Right lobe of liver (tissue), 6 donors: ENCODE results near the gene MCTP1. TPM values are rescaled to one million over a fixed set of nuclear protein-coding genes. Genes with fewer than 3 reads are reported as not detected.

Experiments
- ATAC-seq, 4 donors: fragments of 200-7000 bp; cut with Tn5 transposase; one replicate each; pipeline ENCODE4 v1.9.1; 2020; ENCODE audit warnings: mild to moderate bottlenecking in 4 of 4, moderate library complexity in 4 of 4
- DNase-seq, 3 donors: peaks; one replicate each; pipeline ENCODE4 v3.0.0-alpha.2; 2020
- H3K27ac ChIP-seq, 3 donors: fragments of 200-600 bp; one replicate each; pipeline ENCODE4 v1.8.0; 2022
- H3K27me3 ChIP-seq, 2 donors: fragments of 200-600 bp; one replicate each; pipeline ENCODE4 v1.8.0; 2022
- H3K36me3 ChIP-seq, 4 donors: fragments of 200-600 bp; sonication (generic) in 1 of 4; one replicate each; pipeline versions ENCODE4 v1.5.1 to v1.8.0; 2017 to 2022; ENCODE audit warnings: control low read depth in 1 of 4
- H3K4me1 ChIP-seq, 4 donors: fragments of 200-600 bp; sonication (generic) in 1 of 4; one replicate each; pipeline versions ENCODE4 v1.5.1 to v1.8.0; 2017 to 2022; ENCODE audit warnings: control low read depth in 1 of 4
- H3K4me3 ChIP-seq, 3 donors: fragments of 200-600 bp; one replicate each; pipeline ENCODE4 v1.8.0; 2022
- H3K9me3 ChIP-seq, 4 donors: fragments of 200-600 bp; sonication (generic) in 1 of 4; one replicate each; pipeline versions ENCODE4 v1.5.1 to v1.8.0; 2017 to 2022; ENCODE audit warnings: control low read depth in 1 of 4
- CTCF ChIP-seq, 4 donors: fragments of 200-600 bp in 3 of 4; fragments of 450-650 bp in 1 of 4; IDR thresholded peaks; one replicate each; pipeline versions ENCODE4 v1.5.1 to v1.8.0; 2016 to 2022; ENCODE audit warnings: antibody characterized with exemption in 4 of 4, mild to moderate bottlenecking in 2 of 4
- POLR2A ChIP-seq: fragments of 450-650 bp; IDR thresholded peaks from one replicate; pipeline ENCODE4 v1.6.1; 2017; ENCODE audit warnings: antibody characterized with exemption, mild to moderate bottlenecking
- WGBS: methylation state at CpG from one replicate; pipeline ENCODE4 v1.1.6; 2018; ENCODE audit warnings: low coverage, low lambda C conversion rate; ENCODE audit not compliant: insufficient coverage; ENCODE audit errors: missing lambda C conversion rate; 5-methylcytosine and 5-hydroxymethylcytosine counted together
- intact Hi-C, 2 donors: fragments of 100-400 bp; cut with DNase I; formaldehyde crosslinking; loops; one replicate each; pipeline versions ENCODE4 v1.11.2 to v1.14.1; 2022
- total RNA-seq, 6 experiments: library from RNA; depleted of rRNA in 2 of 6; stranded (reverse); fragments of >200 nt in 2 of 6; fragmentation: NEBNext Ultra II Directional in 3 of 6; extraction: Animal tissue kit (Norgen Biotek cat#: 25700) in 3 of 6; gene quantifications; one replicate each; pipeline versions ENCODE4 v1.1.0 to v1.2.4, GENCODE V29; 2016 to 2023
- donor health status: DM: no; HTN: yes; CAD: no.
- donor health status: DM: no; HTN: no; CAD: no.
- donor health status: DM: no; HTN: no; CAD: no.
- donor health status: DM: no; HTN: yes; CAD: no.
- donor health status: DM: no; HTN: yes; CAD: no.

Gene MCTP1
- total RNA-seq, 6 experiments from 2014 or later = 1.2 to 5.9 (median 3.5) TPM

GRCh38 chr5:94736498-94736897, 548.4 kb downstream of the MCTP1 start:
- Histone ChIP-seq H3K36me3 (peaks cover 0 to 1% (median 0%) of the 10 kb centered on the region in 4 donors), H3K27ac (no peak overlapping the region), H3K4me3 (no peak overlapping the region), H3K4me1 (no peaks in the 10 kb centered on the region), H3K27me3 (no peaks in the 10 kb centered on the region), H3K9me3 (no peaks in the 10 kb centered on the region)
- ATAC-seq = no peak
- 33% methylated on average over 1 of the region's 1 CpG for WGBS
- DNase-seq = no peak
- TF ChIP-seq POLR2A = no peak
- no peak for TF ChIP-seq CTCF (IDR thresholded peaks at IDR 0.05)
- intact Hi-C loops = no loop called here

GRCh38 chr5:94731471-94731870, 553.4 kb downstream of the MCTP1 start:
- Histone ChIP-seq H3K4me3 (no peak overlapping the region), H3K36me3 (no peaks in the 10 kb centered on the region), H3K9me3 (no peaks in the 10 kb centered on the region), H3K27ac (no peak overlapping the region), H3K4me1 (no peaks in the 10 kb centered on the region), H3K27me3 (no peaks in the 10 kb centered on the region)
- intact Hi-C loops = no loop called here
- ATAC-seq (no peak), DNase-seq (no peak)
- 5% methylated on average over 1 of the region's 1 CpG for WGBS
- no peak for TF ChIP-seq CTCF (IDR thresholded peaks at IDR 0.05)
- no peak for TF ChIP-seq POLR2A

GRCh38 chr5:94725142-94725541, 559.8 kb downstream of the MCTP1 start:
- WGBS = 30% methylated on average over 1 of the region's 1 CpG
- TF ChIP-seq CTCF (IDR thresholded peaks at IDR 0.05) (no peak), POLR2A (no peak)
- ATAC-seq (no peak), DNase-seq (no peak)
- no peaks in the 10 kb centered on the region for H3K36me3 ChIP-seq
- H3K4me1 ChIP-seq = no peaks in the 10 kb centered on the region
- H3K27me3 ChIP-seq = no peaks in the 10 kb centered on the region
- no peak overlapping the region for H3K4me3 ChIP-seq
- intact Hi-C loops = no loop called here
- no peaks in the 10 kb centered on the region for H3K9me3 ChIP-seq
- no peak overlapping the region for H3K27ac ChIP-seq

- WGBS = 78% methylated on average over 2 of the region's 3 CpGs
- TF ChIP-seq POLR2A (no peak), CTCF (IDR thresholded peaks at IDR 0.05) (no peak)
- no peaks in the 10 kb centered on the region for H3K27me3 ChIP-seq
- H3K27ac ChIP-seq = no peak overlapping the region
- no peaks in the 10 kb centered on the region for H3K4me1 ChIP-seq
- H3K36me3 ChIP-seq = no peaks in the 10 kb centered on the region
- no peak for DNase-seq
- ATAC-seq = no peak
- no peak overlapping the region for H3K4me3 ChIP-seq
- intact Hi-C loops = no loop called here
- H3K9me3 ChIP-seq = no peaks in the 10 kb centered on the region
Measured at GRCh38 chr5:94715768-94716167, 569.1 kb downstream of the MCTP1 start.

- no peaks in the 10 kb centered on the region for H3K4me1 ChIP-seq
- H3K27me3 ChIP-seq = no peaks in the 10 kb centered on the region
- ATAC-seq (no peak), DNase-seq (no peak)
- no peak for TF ChIP-seq CTCF (IDR thresholded peaks at IDR 0.05)
- no peak overlapping the region for H3K27ac ChIP-seq
- intact Hi-C loops = no loop called here
- H3K4me3 ChIP-seq = no peak overlapping the region
- H3K36me3 ChIP-seq = no peaks in the 10 kb centered on the region
- no peaks in the 10 kb centered on the region for H3K9me3 ChIP-seq
Measured at GRCh38 chr5:94711785-94712184, 573.1 kb downstream of the MCTP1 start.
